Fibroblast of villous mesenchyme (primary cell): ENCODE data around the gene KRTAP2-3. TPM values are rescaled to one million over a fixed set of nuclear protein-coding genes. Genes with fewer than 3 reads are reported as not detected.
"Not testable (repeated sequence)": the region's sequence is repeated elsewhere in the genome, so short reads cannot be mapped to it uniquely, and the experiment has no call there.

ENCODE experiments used
- DNase-seq: peaks from one replicate; pipeline ENCODE4 v3.0.0-alpha.2; 2010; ENCODE audit warnings: low read depth
- H3K4me3 ChIP-seq: 2 replicates; pipeline ENCODE4 v1.5.1; 2011; ENCODE audit warnings: low read depth, mild to moderate bottlenecking, low read length
- CTCF ChIP-seq: IDR thresholded peaks from 2 replicates; pipeline ENCODE4 v1.5.1; 2012; ENCODE audit warnings: low read depth, mild to moderate bottlenecking, low read length; ENCODE audit not compliant: insufficient read depth
- total RNA-seq: library from RNA; depleted of rRNA; stranded (reverse); fragments of >200 nt; gene quantifications from 2 replicates; pipeline ENCODE4 v1.2.3, GENCODE V29; 2012

Gene KRTAP2-3
- total RNA-seq, 1 donor: not detected

GRCh38 chr17:41073676-41074075, 13.8 kb upstream of the KRTAP2-3 start:
- TF ChIP-seq CTCF: no peak
- DNase-seq: no peak
- no peak overlapping the region for H3K4me3 ChIP-seq

DNA sequence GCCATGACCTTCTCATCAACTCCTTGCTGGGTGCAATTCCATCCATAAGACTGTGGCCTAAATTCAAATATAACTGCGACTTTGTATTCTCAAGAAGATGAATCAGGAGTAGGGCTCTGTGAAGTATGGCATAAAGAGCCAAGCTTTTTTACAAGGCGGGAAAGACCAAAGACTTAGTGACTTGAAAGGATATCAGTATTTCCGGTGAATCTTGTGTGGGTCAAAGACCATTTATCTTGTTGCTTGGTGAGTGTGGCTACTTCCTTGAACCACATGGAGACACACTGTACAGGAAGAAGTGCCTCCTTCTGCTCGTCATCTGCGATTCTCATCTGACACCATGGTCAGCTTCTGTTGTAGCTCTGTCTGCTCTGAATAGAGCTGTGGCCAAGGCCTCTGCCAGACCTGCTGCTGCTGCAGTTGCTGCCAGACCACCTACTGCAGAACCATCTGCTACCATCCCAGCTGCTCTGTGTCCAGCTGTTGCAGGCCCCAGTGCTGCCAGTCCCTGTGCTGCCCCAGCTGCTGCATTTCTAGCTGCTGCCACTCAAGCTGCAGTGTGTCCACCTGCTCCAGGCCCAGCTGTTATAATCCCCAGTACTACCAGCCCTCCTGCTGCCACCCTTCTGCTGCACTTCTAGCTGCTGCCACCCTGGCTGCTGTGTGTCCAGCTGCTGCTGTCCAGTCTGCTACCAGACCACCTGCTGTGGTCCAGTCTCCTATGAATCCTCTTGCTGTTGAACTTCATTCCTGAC, 11.9 kb upstream of the KRTAP2-3 start:
- no peak overlapping the region for H3K4me3 ChIP-seq
- DNase-seq: no peak
- TF ChIP-seq CTCF: no peak

- no peak overlapping the region for H3K4me3 ChIP-seq
- DNase-seq: no peak
- TF ChIP-seq CTCF: no peak
Observed at GRCh38 chr17:41069031-41069430, 9.1 kb upstream of the KRTAP2-3 start.

DNA sequence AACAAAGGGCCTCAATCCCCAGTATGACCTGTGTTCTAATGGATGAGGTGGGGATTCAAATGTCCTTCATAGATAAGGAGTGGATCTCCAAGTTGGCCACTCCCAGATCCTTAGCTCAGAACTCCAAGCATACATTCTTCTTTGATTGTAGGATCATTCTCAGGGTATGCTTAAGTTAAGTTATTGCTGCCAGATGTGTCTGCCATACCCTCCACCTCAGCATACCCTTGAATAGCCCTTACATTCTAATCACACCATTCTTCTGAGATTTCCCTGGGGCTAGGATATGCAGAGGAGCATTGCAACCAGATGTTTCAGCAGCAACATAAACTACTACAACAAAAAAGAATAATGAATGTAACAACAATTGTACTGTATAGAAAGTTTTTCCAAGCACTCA, 7.4 kb upstream of the KRTAP2-3 start:
- peak; percentile 57 for DNase-seq
- TF ChIP-seq CTCF: no peak
- H3K4me3 ChIP-seq: no peak overlapping the region

GRCh38 chr17:41065829-41066624, 6.1 kb upstream of the KRTAP2-3 start, which contains the start of gene KRTAP2-4:
Gene KRTAP2-4 (minus strand): TSS chr17:41065879. CDS start chr17:41065845, 34 bp downstream.
- no peak for TF ChIP-seq CTCF
- peak; percentile 93 for DNase-seq
- no peak within 1 kb of the TSS for H3K4me3 ChIP-seq

GRCh38 chr17:41065016-41065689, 5.2 kb upstream of the KRTAP2-3 start:
- H3K4me3 ChIP-seq, DNase-seq: not testable (repeated sequence)

- no peak for DNase-seq
- no peak for TF ChIP-seq CTCF
- no peak overlapping the region for H3K4me3 ChIP-seq
Observed at GRCh38 chr17:41064301-41064700, 4.4 kb upstream of the KRTAP2-3 start.
